NCI-H1105 (cell line): Measurements from ENCODE around the gene TMEM63A.
"Not testable (repeated sequence)": the region's sequence is repeated elsewhere in the genome, so short reads cannot be mapped to it uniquely, and the experiment has no call there.

Experiments
- DNase-seq: peaks from one replicate; lab custom pipeline; 2025; lab: John Stamatoyannopoulos, UW

The TMEM63A gene

GRCh38 chr1:225845571-225846259, 36.5 kb downstream of the TMEM63A start:
- no peak for DNase-seq

GRCh38 chr1:225845097-225845496, 37.1 kb downstream of the TMEM63A start:
- no peak for DNase-seq

- DNase-seq = no peak
Observed at GRCh38 chr1:225844236-225845061, 37.7 kb downstream of the TMEM63A start.

GRCh38 chr1:225843426-225843795, 38.8 kb downstream of the TMEM63A start:
- no peak for DNase-seq

- no peak for DNase-seq
Observed at GRCh38 chr1:225842788-225843425, 39.3 kb downstream of the TMEM63A start.

GRCh38 chr1:225842074-225842473, 40.1 kb downstream of the TMEM63A start:
- DNase-seq = no peak

- no peak for DNase-seq
Observed at GRCh38 chr1:225840713-225841112, 41.5 kb downstream of the TMEM63A start.

GRCh38 chr1:225840223-225840610, 42.0 kb downstream of the TMEM63A start:
- DNase-seq = no peak

- no peak for DNase-seq
Observed at GRCh38 chr1:225838793-225839192, 43.4 kb downstream of the TMEM63A start.

GRCh38 chr1:225836296-225836695, 45.9 kb downstream of the TMEM63A start:
- not testable (repeated sequence) for DNase-seq

- DNase-seq = no peak
Observed at GRCh38 chr1:225835856-225836255, 46.3 kb downstream of the TMEM63A start.

- peak; percentile 59 for DNase-seq
Observed at GRCh38 chr1:225834417-225835329, 47.5 kb downstream of the TMEM63A start.

- DNase-seq = no peak
Observed at GRCh38 chr1:225830841-225831240, 51.3 kb downstream of the TMEM63A start.

GRCh38 chr1:225828706-225829345, 53.4 kb downstream of the TMEM63A start:
- DNase-seq = no peak

GRCh38 chr1:225827076-225827475, 55.1 kb downstream of the TMEM63A start:
- no peak for DNase-seq

- no peak for DNase-seq
Observed at GRCh38 chr1:225825607-225826007, 56.6 kb downstream of the TMEM63A start.

- peak; percentile 35 for DNase-seq
Observed at GRCh38 chr1:225825078-225825477, 57.1 kb downstream of the TMEM63A start.

- peak; percentile 76 for DNase-seq
Observed at GRCh38 chr1:225824533-225824941, 57.6 kb downstream of the TMEM63A start.

- DNase-seq = no peak
Observed at GRCh38 chr1:225823811-225824261, 58.3 kb downstream of the TMEM63A start.

- DNase-seq = no peak
Observed at GRCh38 chr1:225822655-225823403, 59.4 kb downstream of the TMEM63A start.
